GM10847 (cell line): Measurements from ENCODE around the gene DCAF5.

Source experiments
- POLR2A ChIP-seq: IDR thresholded peaks from 2 replicates; pipeline ENCODE4 v1.6.1; 2011; ENCODE audit not compliant: insufficient read length; ENCODE audit errors: extremely low read depth

DCAF5 gene

GRCh38 chr14:69027242-69027913 lies 125.5 kb downstream of the DCAF5 start:
- TF ChIP-seq POLR2A = no peak

GRCh38 chr14:69023035-69023434 lies 129.9 kb downstream of the DCAF5 start:
- TF ChIP-seq POLR2A = no peak

GRCh38 chr14:69017706-69018105 lies 135.2 kb downstream of the DCAF5 start:
- no peak for TF ChIP-seq POLR2A

- no peak for TF ChIP-seq POLR2A
Measured at GRCh38 chr14:69014829-69015259, 138.1 kb downstream of the DCAF5 start.

DNA sequence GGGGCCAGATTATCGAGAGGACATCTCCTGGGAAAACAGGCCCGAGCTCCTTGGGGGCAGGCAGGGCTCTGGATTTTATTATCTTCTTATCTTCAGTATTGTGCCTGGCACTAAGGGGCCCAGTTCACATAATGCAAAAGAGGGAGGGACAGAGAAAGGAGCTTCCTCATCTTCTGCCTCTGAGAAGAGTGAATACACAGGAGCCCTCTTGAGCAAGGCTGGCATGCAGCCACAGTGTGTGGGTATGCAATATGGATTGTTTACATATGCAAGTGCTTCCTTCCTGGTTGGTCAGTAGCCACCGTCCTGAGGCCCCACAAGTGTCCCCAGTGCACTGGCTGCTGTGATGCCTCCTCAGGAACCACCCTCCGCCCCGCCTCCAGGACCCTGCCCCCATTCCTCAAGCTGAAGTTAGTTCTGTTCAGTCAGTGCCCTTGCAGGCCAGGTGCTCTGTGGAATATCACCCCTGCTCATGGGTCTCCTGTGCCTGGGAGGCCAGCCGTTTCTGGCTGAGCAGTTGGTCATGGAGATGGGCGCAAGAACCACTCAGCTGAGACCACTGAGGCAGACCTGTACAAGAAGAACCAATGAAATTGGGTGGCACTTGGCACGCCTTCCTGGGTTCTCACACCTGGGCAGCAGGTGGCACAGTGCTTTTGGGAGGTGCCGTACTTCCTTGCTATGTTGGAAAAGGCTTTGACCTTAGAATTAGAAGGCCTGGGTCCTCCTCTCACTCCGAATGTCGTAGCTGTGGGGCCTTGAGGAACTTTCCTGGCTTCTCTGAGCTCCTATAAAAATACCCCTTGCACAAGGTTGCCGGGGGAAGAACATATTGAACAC lies 138.8 kb downstream of the DCAF5 start:
- no peak for TF ChIP-seq POLR2A

DNA sequence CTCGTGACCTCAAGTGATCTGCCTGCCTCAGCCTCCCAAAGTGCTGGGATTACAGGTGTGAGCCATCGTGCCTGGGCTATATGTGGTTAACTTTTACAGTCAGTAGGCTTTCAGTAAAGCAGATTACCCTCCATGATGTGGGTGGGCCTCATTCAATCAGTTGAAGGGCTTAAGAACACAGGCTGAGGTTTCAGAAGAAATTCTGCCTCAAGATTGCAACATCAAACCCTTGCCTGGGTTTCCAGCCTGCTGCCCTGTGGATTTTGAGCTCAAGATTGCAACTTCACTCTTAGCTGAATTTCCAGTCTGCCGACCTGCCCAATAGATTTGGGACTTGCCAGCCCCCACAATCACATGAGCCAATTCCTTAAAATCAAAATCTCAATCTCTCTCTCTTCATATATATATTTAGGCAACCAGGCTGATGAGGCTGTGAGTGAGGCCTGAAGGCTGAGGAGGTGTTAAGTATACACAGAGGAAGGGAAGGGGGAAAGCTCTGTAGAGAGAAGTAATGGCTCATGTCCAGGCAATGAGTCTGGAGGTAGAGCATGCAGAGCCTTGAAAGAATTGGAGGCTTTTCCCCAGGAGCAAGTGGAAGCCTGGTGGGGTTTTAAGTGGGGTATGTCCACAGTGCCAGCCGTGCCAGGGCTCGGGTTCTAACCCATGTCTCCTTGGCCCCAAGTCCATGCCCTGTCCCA lies 140.5 kb downstream of the DCAF5 start:
- TF ChIP-seq POLR2A = no peak

- TF ChIP-seq POLR2A = no peak
Measured at GRCh38 chr14:69010648-69011047, 142.3 kb downstream of the DCAF5 start.

- TF ChIP-seq POLR2A = no peak
Measured at GRCh38 chr14:69008421-69008884, 144.5 kb downstream of the DCAF5 start.

- no peak for TF ChIP-seq POLR2A
Measured at GRCh38 chr14:69006346-69006745, 146.6 kb downstream of the DCAF5 start.

GRCh38 chr14:69005432-69006148 lies 147.3 kb downstream of the DCAF5 start:
- no peak for TF ChIP-seq POLR2A

DNA sequence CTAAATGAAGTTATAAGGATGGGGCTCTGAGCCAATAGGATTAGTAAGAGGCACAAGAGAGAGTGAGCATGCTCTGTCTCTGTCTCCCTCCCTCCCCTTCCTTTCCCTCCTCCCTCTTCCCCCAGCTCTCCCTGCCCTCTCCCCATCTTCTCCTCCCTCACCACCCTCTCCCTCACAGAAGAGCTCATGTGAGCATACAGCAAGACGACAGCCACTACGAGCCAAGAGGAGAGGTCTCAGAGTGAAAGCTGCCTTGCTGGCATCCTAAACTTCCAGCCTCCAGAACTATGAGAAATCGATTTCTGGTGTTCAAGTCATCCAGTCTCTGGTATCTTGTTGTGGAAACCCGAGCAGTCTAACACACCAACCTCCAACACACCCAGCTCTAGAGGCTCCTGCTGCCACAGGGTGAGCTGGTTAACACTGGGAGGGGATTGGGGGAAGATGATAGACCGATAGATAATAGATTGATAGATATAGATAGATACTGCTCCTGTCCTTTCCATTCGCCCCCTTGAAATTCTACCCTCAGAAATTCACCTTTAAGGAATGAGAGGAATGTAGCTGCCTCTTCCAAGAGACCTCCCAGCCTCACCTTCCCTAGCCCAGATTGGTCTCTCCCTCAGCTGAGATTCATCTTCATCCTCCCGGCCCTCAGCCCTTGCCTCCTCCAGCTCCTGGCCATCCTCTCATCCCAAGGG lies 148.0 kb downstream of the DCAF5 start:
- TF ChIP-seq POLR2A = no peak

- TF ChIP-seq POLR2A = no peak
Measured at GRCh38 chr14:69003626-69004025, 149.3 kb downstream of the DCAF5 start.

- no peak for TF ChIP-seq POLR2A
Measured at GRCh38 chr14:69002069-69002468, 150.8 kb downstream of the DCAF5 start.

GRCh38 chr14:69001375-69001774 lies 151.5 kb downstream of the DCAF5 start:
- TF ChIP-seq POLR2A = no peak
